Measurements from ENCODE around the gene PTTG1IP. TPM values are rescaled to one million over a fixed set of nuclear protein-coding genes. Genes with fewer than 3 reads are reported as not detected.
A peak's percentile ranks its signal among the peaks of the same experiment; 100 is the strongest.

PTTG1IP gene
- total and polyA plus RNA-seq, 10 of the 15 experiments (the other 5 are each of a cell fraction or from before 2014, with no cell fraction given) = 2.4 to 56.4 (median 44.4) TPM

DNA sequence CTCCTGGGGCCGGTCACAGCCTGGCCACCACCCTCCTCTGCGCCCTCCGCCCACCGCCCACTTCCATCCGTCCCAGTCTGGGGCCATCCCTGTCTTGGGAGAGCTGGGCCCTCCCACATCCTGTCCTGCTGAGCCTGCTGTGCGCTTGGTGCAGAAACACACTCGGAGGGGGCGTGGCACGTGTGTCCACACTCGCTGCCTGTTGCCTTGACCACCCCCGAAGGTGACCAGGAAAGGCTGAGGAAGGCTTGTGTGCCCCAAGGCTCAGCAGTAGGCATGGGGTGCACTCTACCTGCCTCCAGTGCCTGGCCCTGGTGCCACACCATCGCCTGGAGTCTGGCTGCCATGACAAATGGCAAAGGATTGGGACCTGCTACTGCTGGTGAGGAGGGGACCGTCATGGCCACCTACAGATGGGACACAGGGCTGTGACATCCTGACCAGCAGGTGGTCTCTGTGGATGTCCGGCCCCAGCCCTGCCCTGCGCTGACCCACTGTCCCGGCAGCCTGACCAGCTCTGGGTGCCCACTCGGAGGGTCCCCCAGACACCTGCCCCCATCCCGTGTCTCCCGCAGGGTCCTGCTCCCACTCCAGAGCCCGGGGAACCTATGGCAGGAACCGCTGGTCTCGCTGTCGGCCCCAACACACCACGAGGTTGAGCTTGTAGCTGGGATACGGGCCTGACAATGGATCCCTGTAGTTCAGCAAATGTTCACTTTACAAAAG, 23.2 kb upstream of the PTTG1IP start:
- TF ChIP-seq FOXM1 (IDR thresholded peaks at IDR 0.05; ENCODE audit: low read depth, low read length) (no peak), POLR2A (IDR thresholded peaks at IDR 0.05; ENCODE audit: low read depth, low read length) (peak; percentile 30)
- Histone ChIP-seq H2AFZ (ENCODE audit: control insufficient read depth, low read depth, low read length) (no peak overlapping the region), H3K9me3 (replicated peaks; ENCODE audit: control insufficient read depth, insufficient read depth, low read length) (no peaks in the 10 kb centered on the region), H3K36me3 (ENCODE audit: control insufficient read depth in 2 of 2, insufficient read depth in 2 of 2, low read length in 1 of 2) (peaks cover 5 to 33% of the 10 kb centered on the region in 2 experiments; a peak in 3 of 4 replicates), H3K9ac (ENCODE audit: control insufficient read depth, insufficient read depth, low read length) (no peak overlapping the region), H3K4me3 (no peak overlapping the region), H3K79me2 (ENCODE audit: control insufficient read depth, insufficient read depth, low read length) (no peaks in the 10 kb centered on the region), H3K4me1 (ENCODE audit: control insufficient read depth, insufficient read depth, low read length) (no peaks in the 10 kb centered on the region), H4K20me1 (ENCODE audit: control insufficient read depth, insufficient read depth) (no peaks in the 10 kb centered on the region), H3K27me3 (replicated peaks in 1 of 2; ENCODE audit: control insufficient read depth in 2 of 2, insufficient read depth in 2 of 2, low read length in 1 of 2) (no peaks in the 10 kb centered on the region), H3K4me2 (ENCODE audit: control insufficient read depth, insufficient read depth) (no peak overlapping the region), H3K27ac (ENCODE audit: control insufficient read depth, insufficient read depth) (no peak overlapping the region)
- WGBS (ENCODE audit: insufficient coverage, insufficient replicate concordance, low lambda C conversion rate, missing lambda C conversion rate) = 98% methylated on average over 25 of the region's 25 CpGs
- no peak for FAIRE-seq
- in situ Hi-C loops (cut with MboI) = no loop called here
- BruUV-seq (replicated peaks) = no TSS peak
- ChIA-PET RAD21 (ENCODE audit: unreplicated experiment) (interaction anchor here (0.6 to 1.3 kb wide), 2 partner anchors 36 to 53 kb away, joined by 3 to 4 read pairs; no protein-coding TSS in a partner anchor), SMC1A (ENCODE audit: uncharacterized antibody, unreplicated experiment) (interaction anchor here (6.1 kb wide), 1 partner anchor 36 kb away, joined by 56 read pairs; no protein-coding TSS in a partner anchor), CTCF (interaction anchor here (0.9 to 5.5 kb wide), 3 partner anchors 11 to 36 kb away, joined by 3 to 80 read pairs (median 4); no protein-coding TSS in a partner anchor), POLR2A (interaction anchor here (1.3 to 2.8 kb wide), 2 partner anchors 11 to 36 kb away, joined by 3 to 9 read pairs; no protein-coding TSS in a partner anchor)
- intact Hi-C loops (cut with micrococcal nuclease; ENCODE audit: unreplicated experiment) = no loop called here
- ATAC-seq = no peak
- DNase-seq (ENCODE audit: low read depth, low spot score) = no peak

DNA sequence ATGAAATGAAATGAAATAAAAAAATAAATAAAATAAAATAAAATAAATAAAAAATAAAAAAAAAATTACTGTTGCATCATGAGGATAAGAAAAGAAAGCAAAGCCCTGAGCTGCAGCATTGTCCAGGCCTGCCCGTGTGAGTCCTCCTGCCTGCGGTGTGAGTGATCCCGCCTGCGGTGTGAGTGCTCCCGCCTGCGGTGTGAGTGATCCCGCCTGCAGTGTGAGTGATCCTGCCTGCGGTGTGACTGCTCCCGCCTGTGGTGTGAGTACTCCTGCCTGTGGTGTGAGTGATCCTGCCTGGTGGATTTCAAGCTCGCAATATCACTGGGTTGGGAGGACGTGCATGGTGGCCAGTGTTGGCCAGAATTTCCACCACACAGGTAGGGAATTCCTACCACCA, 22.4 kb upstream of the PTTG1IP start:
- FAIRE-seq (no peak), DNase-seq (ENCODE audit: low read depth, low spot score) (no peak), ATAC-seq (no peak)
- Histone ChIP-seq H3K4me1 (ENCODE audit: control insufficient read depth, insufficient read depth, low read length) (no peaks in the 10 kb centered on the region), H3K9me3 (replicated peaks; ENCODE audit: control insufficient read depth, insufficient read depth, low read length) (no peaks in the 10 kb centered on the region), H3K27ac (ENCODE audit: control insufficient read depth, insufficient read depth) (no peak overlapping the region), H4K20me1 (ENCODE audit: control insufficient read depth, insufficient read depth) (no peaks in the 10 kb centered on the region), H3K36me3 (ENCODE audit: control insufficient read depth in 2 of 2, insufficient read depth in 2 of 2, low read length in 1 of 2) (peaks cover 3 to 27% of the 10 kb centered on the region in 2 experiments; a peak in 3 of 4 replicates), H3K4me2 (ENCODE audit: control insufficient read depth, insufficient read depth) (no peak overlapping the region), H2AFZ (ENCODE audit: control insufficient read depth, low read depth, low read length) (no peak overlapping the region), H3K79me2 (ENCODE audit: control insufficient read depth, insufficient read depth, low read length) (no peaks in the 10 kb centered on the region), H3K9ac (ENCODE audit: control insufficient read depth, insufficient read depth, low read length) (no peak overlapping the region), H3K27me3 (replicated peaks in 1 of 2; ENCODE audit: control insufficient read depth in 2 of 2, insufficient read depth in 2 of 2, low read length in 1 of 2) (no peaks in the 10 kb centered on the region), H3K4me3 (no peak overlapping the region)
- 93% methylated on average over 11 of the region's 11 CpGs for WGBS (ENCODE audit: insufficient coverage, insufficient replicate concordance, low lambda C conversion rate, missing lambda C conversion rate)
- in situ Hi-C loops (cut with MboI) = no loop called here
- RAD21 ChIA-PET (ENCODE audit: unreplicated experiment) = no interaction called here
- BruUV-seq (replicated peaks) = no TSS peak
- CTCF ChIA-PET = interaction anchor here (1.0 to 5.5 kb wide), 2 partner anchors 12 to 37 kb away, joined by 4 to 80 read pairs; no protein-coding TSS in a partner anchor
- intact Hi-C loops (cut with micrococcal nuclease; ENCODE audit: unreplicated experiment) = no loop called here
- SMC1A ChIA-PET (ENCODE audit: uncharacterized antibody, unreplicated experiment) = interaction anchor here (0.8 to 6.1 kb wide), 2 partner anchors 37 to 94 kb away, joined by 3 to 56 read pairs; partner anchors contain the start of gene UBE2G2
- POLR2A ChIA-PET = interaction anchor here (2.8 kb wide), 1 partner anchor 37 kb away, joined by 9 read pairs; no protein-coding TSS in a partner anchor
- TF ChIP-seq TCF3 (IDR thresholded peaks at IDR 0.05; ENCODE audit: borderline replicate concordance, insufficient read depth, low read depth, low read length) = peak; percentile 74; the same call in 1 of the 2 replicates
- TF ChIP-seq CREM (IDR thresholded peaks at IDR 0.05; ENCODE audit: low read depth) = no peak
- no peak for TF ChIP-seq CBFB (IDR thresholded peaks at IDR 0.05; ENCODE audit: low read depth)
- TF ChIP-seq RELB (IDR thresholded peaks at IDR 0.05; ENCODE audit: low read depth) = no peak
- TF ChIP-seq ASH2L (IDR thresholded peaks at IDR 0.05; ENCODE audit: borderline replicate concordance, low read depth) = no peak
- TF ChIP-seq HCFC1 (IDR thresholded peaks at IDR 0.05; ENCODE audit: low read length) = no peak
- TF ChIP-seq NFXL1 (IDR thresholded peaks at IDR 0.05; ENCODE audit: borderline replicate concordance) = 0 out of 2 replicates have a peak, but pooled peaks have one; percentile 64
- TF ChIP-seq, protein P1, sequence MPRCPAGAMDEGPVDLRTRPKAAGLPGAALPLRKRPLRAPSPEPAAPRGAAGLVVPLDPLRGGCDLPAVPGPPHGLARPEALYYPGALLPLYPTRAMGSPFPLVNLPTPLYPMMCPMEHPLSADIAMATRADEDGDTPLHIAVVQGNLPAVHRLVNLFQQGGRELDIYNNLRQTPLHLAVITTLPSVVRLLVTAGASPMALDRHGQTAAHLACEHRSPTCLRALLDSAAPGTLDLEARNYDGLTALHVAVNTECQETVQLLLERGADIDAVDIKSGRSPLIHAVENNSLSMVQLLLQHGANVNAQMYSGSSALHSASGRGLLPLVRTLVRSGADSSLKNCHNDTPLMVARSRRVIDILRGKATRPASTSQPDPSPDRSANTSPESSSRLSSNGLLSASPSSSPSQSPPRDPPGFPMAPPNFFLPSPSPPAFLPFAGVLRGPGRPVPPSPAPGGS (IDR thresholded peaks at IDR 0.05; ENCODE audit: borderline replicate concordance, insufficient read depth, low read depth, low read length, poor library complexity, severe bottlenecking) = peak; percentile 93
- TF ChIP-seq SMAD1 (IDR thresholded peaks at IDR 0.05; ENCODE audit: low read depth, partially characterized antibody) = no peak
- TF ChIP-seq PML (IDR thresholded peaks at IDR 0.05; ENCODE audit: low read length) = no peak
